HL-60 (cell line): ENCODE results near the gene IL13RA2.

Source experiments
- POLR2AphosphoS5 ChIP-seq: IDR thresholded peaks from 2 replicates; pipeline ENCODE4 v1.6.1; 2012; ENCODE audit warnings: low read depth
- TF ChIP-seq, protein P1 (sequence below): IDR thresholded peaks from one replicate; pipeline ENCODE4 v1.5.1; 2011; ENCODE audit warnings: low read length, control low read depth, inconsistent platforms; ENCODE audit not compliant: insufficient read depth
- TF ChIP-seq, protein P2 (sequence below): IDR thresholded peaks from 2 replicates; pipeline ENCODE4 v1.6.1; 2012; ENCODE audit warnings: low read depth; ENCODE audit not compliant: insufficient replicate concordance

DNA sequence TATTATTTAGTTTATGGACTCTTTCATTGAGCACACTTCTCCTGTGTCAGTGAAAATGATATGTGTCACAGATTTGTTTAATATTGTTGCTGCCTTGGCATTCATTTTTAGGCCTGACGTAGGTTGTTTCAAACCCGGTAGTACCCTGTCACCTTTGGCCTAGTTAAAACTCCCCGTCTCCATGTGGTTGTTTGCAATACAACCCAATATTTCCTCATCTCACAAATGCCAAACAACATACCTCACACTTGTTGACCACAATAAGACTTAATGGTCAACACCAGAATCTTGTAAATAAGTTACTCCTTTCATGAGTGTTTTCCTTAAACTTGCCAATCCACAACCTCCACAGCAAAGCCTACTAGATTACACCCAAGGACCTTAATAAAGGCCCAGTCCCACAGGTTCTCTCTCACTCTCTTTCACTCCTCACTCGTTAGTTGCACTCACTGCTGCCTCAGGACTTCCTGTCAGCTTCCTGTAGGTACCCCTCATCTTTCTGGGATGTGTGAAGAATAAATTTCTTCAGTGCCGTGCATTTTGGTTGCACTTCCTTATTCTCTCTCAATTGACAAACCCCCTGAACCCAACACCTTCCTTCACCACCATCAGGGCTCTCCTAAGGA is 31.3 kb downstream of the IL13RA2 start:
- TF ChIP-seq, protein P1, sequence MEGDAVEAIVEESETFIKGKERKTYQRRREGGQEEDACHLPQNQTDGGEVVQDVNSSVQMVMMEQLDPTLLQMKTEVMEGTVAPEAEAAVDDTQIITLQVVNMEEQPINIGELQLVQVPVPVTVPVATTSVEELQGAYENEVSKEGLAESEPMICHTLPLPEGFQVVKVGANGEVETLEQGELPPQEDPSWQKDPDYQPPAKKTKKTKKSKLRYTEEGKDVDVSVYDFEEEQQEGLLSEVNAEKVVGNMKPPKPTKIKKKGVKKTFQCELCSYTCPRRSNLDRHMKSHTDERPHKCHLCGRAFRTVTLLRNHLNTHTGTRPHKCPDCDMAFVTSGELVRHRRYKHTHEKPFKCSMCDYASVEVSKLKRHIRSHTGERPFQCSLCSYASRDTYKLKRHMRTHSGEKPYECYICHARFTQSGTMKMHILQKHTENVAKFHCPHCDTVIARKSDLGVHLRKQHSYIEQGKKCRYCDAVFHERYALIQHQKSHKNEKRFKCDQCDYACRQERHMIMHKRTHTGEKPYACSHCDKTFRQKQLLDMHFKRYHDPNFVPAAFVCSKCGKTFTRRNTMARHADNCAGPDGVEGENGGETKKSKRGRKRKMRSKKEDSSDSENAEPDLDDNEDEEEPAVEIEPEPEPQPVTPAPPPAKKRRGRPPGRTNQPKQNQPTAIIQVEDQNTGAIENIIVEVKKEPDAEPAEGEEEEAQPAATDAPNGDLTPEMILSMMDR, result no peak
- no peak for TF ChIP-seq POLR2AphosphoS5
- TF ChIP-seq, protein P2, sequence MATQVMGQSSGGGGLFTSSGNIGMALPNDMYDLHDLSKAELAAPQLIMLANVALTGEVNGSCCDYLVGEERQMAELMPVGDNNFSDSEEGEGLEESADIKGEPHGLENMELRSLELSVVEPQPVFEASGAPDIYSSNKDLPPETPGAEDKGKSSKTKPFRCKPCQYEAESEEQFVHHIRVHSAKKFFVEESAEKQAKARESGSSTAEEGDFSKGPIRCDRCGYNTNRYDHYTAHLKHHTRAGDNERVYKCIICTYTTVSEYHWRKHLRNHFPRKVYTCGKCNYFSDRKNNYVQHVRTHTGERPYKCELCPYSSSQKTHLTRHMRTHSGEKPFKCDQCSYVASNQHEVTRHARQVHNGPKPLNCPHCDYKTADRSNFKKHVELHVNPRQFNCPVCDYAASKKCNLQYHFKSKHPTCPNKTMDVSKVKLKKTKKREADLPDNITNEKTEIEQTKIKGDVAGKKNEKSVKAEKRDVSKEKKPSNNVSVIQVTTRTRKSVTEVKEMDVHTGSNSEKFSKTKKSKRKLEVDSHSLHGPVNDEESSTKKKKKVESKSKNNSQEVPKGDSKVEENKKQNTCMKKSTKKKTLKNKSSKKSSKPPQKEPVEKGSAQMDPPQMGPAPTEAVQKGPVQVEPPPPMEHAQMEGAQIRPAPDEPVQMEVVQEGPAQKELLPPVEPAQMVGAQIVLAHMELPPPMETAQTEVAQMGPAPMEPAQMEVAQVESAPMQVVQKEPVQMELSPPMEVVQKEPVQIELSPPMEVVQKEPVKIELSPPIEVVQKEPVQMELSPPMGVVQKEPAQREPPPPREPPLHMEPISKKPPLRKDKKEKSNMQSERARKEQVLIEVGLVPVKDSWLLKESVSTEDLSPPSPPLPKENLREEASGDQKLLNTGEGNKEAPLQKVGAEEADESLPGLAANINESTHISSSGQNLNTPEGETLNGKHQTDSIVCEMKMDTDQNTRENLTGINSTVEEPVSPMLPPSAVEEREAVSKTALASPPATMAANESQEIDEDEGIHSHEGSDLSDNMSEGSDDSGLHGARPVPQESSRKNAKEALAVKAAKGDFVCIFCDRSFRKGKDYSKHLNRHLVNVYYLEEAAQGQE, result no peak
